Activated naive CD8-positive, alpha-beta T cell treated with anti-CD3 and anti-CD28 coated beads, Interleukin-2, amount 10 ng/mL, durations not matched to agents 7 days and 5 days (primary cell): ENCODE measurements around the gene ZBTB49. TPM values are rescaled to one million over a fixed set of nuclear protein-coding genes. Genes with fewer than 3 reads are reported as not detected.
"Not testable (repeated sequence)": the region's sequence is repeated elsewhere in the genome, so short reads cannot be mapped to it uniquely, and the experiment has no call there.

ENCODE experiments used
- ATAC-seq: fragments of 150-1000 bp; cut with Tn5 transposase; one replicate; pipeline ENCODE4 v1.10.0; 2021; ENCODE audit warnings: low read depth, moderate library complexity
- POLR2A ChIA-PET: fragments of 350-600 bp; sonication (Branson Sonifier 250); formaldehyde crosslinking; loops from one replicate; lab custom pipeline; 2021; ENCODE audit warnings: antibody characterized with exemption; lab: Charles Lee
- DNase-seq: peaks from one replicate; pipeline ENCODE4 v3.0.0; 2021
- H3K27ac Mint-ChIP-seq: one replicate; pipeline ENCODE4 v1.8.0; 2022; ENCODE audit warnings: mild to moderate bottlenecking, mixed read lengths
- H3K27me3 Mint-ChIP-seq: one replicate; pipeline ENCODE4 v1.8.0; 2022; ENCODE audit warnings: mild to moderate bottlenecking, moderate library complexity, mixed read lengths
- H3K36me3 Mint-ChIP-seq: one replicate; pipeline ENCODE4 v1.8.0; 2021; ENCODE audit warnings: mild to moderate bottlenecking, mixed read lengths
- H3K4me1 Mint-ChIP-seq: one replicate; pipeline ENCODE4 v1.8.0; 2021; ENCODE audit warnings: mixed read lengths
- H3K4me3 Mint-ChIP-seq: one replicate; pipeline ENCODE4 v1.8.0; 2022; ENCODE audit warnings: mild to moderate bottlenecking, moderate library complexity, mixed read lengths
- H3K9me3 Mint-ChIP-seq: one replicate; pipeline ENCODE4 v1.8.0; 2021; ENCODE audit warnings: mixed read lengths
- total RNA-seq, 2 experiments: library from RNA; stranded (reverse); gene quantifications; one replicate each; pipeline ENCODE4 v1.2.3, GENCODE V29; 2021

Gene ZBTB49
- total RNA-seq: 10 to 100 TPM in 1 of 2 experiments, 1 to 10 TPM in 1; 9.7 to 13.0 TPM

DNA sequence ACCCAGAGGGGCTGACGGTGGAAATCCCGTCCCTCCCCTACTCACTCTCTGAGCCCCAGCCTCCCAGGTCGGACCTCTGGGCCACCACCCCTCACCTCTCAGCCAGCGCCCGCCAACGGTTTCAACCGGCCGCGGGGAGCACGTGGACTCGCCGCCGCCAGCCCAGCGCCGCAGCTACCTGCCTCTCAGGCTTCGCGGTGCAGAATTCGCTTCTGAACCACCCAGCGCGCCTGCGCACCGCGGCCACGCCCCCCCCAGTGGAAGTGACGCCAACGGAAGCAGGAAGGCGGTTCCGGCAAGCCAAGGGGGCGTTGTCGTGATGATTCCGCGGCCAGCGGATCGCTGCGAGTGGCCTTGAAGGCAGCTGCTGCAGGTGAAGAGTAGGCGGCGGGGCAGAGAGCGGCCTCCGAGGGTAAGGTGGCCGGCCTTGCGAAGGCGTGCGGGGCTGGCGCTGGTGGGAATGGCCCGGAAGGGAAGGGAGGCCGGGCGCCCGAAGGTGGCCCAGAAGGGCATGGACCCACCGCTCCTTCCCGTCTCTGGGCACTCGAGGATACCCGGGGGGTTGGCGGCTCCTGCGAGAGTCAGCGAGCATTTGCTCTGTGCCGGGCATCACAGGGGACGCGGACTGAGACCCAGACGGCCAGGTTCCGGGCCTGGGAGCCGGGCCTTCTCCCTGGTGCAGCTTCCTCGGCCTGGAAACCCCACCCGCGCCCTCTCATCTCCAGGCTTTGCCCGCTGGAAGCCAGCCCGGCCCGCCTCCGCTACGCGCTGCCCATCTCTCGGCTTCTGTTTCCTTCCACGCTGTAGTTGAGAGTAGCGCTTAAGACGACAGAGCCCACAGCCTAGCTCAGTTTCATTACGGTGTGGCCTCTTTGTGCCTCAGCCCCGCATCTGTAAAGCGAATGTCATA is at the start of gene ZBTB49, which contains the start of gene LYAR:
Gene ZBTB49 (plus strand): TSS at position 311 of the 910 bp plus-strand sequence. CDS start 9,695 bp downstream, outside the sequence.
Gene LYAR (minus strand): TSS at position 214 of the 910 bp plus-strand sequence. CDS start 6,412 bp downstream, outside the sequence.
- POLR2A ChIA-PET: interaction anchor here (0.7 to 1.6 kb wide), 2 partner anchors 9 to 42 kb away, joined by 3 to 9 read pairs; partner anchors contain the start of gene TMEM128
- ATAC-seq (peak; percentile 91), DNase-seq (peak; percentile 98)
- H3K27me3 Mint-ChIP-seq: no peaks in the 10 kb centered on the region
- peaks cover 25% of the 10 kb centered on the region for H3K4me1 Mint-ChIP-seq
- peak within 1 kb of the TSS; percentile 91 for H3K27ac Mint-ChIP-seq
- H3K36me3 Mint-ChIP-seq: peaks cover 13% of the 10 kb centered on the region
- H3K4me3 Mint-ChIP-seq: peak within 1 kb of the TSS; percentile 97
- H3K9me3 Mint-ChIP-seq: no peaks in the 10 kb centered on the region

- POLR2A ChIA-PET: no interaction called here
- ATAC-seq: no peak
- peaks cover 18% of the 10 kb centered on the region for H3K36me3 Mint-ChIP-seq
- H3K27ac Mint-ChIP-seq: no peak overlapping the region
- DNase-seq: no peak
- no peaks in the 10 kb centered on the region for H3K27me3 Mint-ChIP-seq
- H3K4me1 Mint-ChIP-seq: peaks cover 24% of the 10 kb centered on the region
- H3K9me3 Mint-ChIP-seq: no peaks in the 10 kb centered on the region
- H3K4me3 Mint-ChIP-seq: no peak overlapping the region
These were observed 44.9 kb upstream of the ZBTB49 start for GRCh38 chr4:4245172-4245571.

DNA sequence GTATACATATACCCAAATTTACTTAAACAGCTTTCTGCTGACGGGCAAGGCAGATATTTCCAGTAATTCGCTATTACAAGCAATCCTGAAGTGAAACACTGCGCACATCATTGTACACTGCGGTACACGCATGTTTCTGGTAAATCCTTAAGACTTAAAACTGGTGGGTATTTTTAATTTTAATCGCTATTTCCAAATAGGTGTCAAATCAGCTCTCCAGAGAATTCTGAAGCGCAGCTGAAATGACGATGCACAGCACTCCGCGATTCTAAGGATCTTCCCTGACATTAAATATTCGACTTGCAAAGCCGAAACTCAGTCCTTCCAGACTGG is 42.4 kb upstream of the ZBTB49 start:
- ATAC-seq: peak; percentile 11
- peaks cover 24% of the 10 kb centered on the region for H3K4me1 Mint-ChIP-seq
- H3K27me3 Mint-ChIP-seq: peaks cover 7% of the 10 kb centered on the region
- peak overlapping the region; percentile 92 for H3K4me3 Mint-ChIP-seq
- H3K27ac Mint-ChIP-seq: peak overlapping the region; percentile 94
- no peaks in the 10 kb centered on the region for H3K9me3 Mint-ChIP-seq
- no peak for DNase-seq
- peaks cover 12% of the 10 kb centered on the region for H3K36me3 Mint-ChIP-seq
- POLR2A ChIA-PET: interaction anchor here (0.7 to 1.9 kb wide), 13 partner anchors 9 to 294 kb away, joined by 3 to 9 read pairs (median 4); partner anchors contain the start of genes LYAR, STX18 and ZBTB49

GRCh38 chr4:4248029-4248884 is 41.8 kb upstream of the ZBTB49 start, which contains the start of gene TMEM128:
TSS of gene TMEM128 (minus strand) at chr4:4248223. CDS start at chr4:4248202, 21 bp downstream.
- Mint-ChIP-seq H3K36me3 (peaks cover 12% of the 10 kb centered on the region), H3K4me1 (peaks cover 24% of the 10 kb centered on the region), H3K4me3 (peak within 1 kb of the TSS; percentile 92), H3K9me3 (no peaks in the 10 kb centered on the region), H3K27me3 (peaks cover 9% of the 10 kb centered on the region), H3K27ac (peak within 1 kb of the TSS; percentile 94)
- POLR2A ChIA-PET: interaction anchor here (0.7 to 1.9 kb wide), 14 partner anchors 8 to 294 kb away, joined by 3 to 9 read pairs (median 4); partner anchors contain the start of genes LYAR, STX18 and ZBTB49
- DNase-seq (peak; percentile 90), ATAC-seq (peak; percentile 93)

DNA sequence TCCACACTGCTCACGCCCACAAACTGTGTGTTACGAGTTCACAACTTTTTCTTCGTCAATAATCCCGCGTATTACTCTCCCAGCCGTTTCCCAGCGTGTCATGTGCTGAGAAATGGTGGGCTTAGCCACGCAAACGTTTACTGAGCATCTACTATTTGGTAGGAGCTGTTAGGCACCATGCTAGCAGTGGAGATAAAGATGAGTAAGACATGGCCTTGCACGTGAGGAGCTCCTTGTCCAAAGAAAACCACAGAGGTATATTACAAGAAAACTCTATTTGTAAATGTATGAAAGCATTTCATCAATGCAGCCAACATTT is 41.2 kb upstream of the ZBTB49 start:
- peaks cover 9% of the 10 kb centered on the region for H3K27me3 Mint-ChIP-seq
- peaks cover 8% of the 10 kb centered on the region for H3K36me3 Mint-ChIP-seq
- POLR2A ChIA-PET: interaction anchor here (0.6 to 1.9 kb wide), 7 partner anchors 11 to 293 kb away, joined by 3 to 9 read pairs (median 5); partner anchors contain the start of genes LYAR, STX18 and ZBTB49
- no peaks in the 10 kb centered on the region for H3K9me3 Mint-ChIP-seq
- H3K4me1 Mint-ChIP-seq: peaks cover 24% of the 10 kb centered on the region
- peak overlapping the region; percentile 92 for H3K4me3 Mint-ChIP-seq
- no peak for ATAC-seq
- no peak for DNase-seq
- peak overlapping the region; percentile 94 for H3K27ac Mint-ChIP-seq

- Mint-ChIP-seq H3K4me3 (peak overlapping the region; percentile 92), H3K4me1 (peaks cover 24% of the 10 kb centered on the region)
- H3K36me3 Mint-ChIP-seq, DNase-seq, H3K9me3 Mint-ChIP-seq, H3K27me3 Mint-ChIP-seq, ATAC-seq, H3K27ac Mint-ChIP-seq: not testable (repeated sequence)
- POLR2A ChIA-PET: interaction anchor here (0.6 to 1.7 kb wide), 2 partner anchors 41 to 293 kb away, joined by 3 to 9 read pairs; partner anchors contain the start of genes LYAR, STX18 and ZBTB49
These were observed 40.7 kb upstream of the ZBTB49 start for GRCh38 chr4:4249342-4249741.

- ATAC-seq (no peak), DNase-seq (no peak)
- Mint-ChIP-seq H3K27me3 (peaks cover 9% of the 10 kb centered on the region), H3K4me3 (no peak overlapping the region), H3K36me3 (peaks cover 8% of the 10 kb centered on the region), H3K9me3 (no peaks in the 10 kb centered on the region), H3K4me1 (peaks cover 23% of the 10 kb centered on the region), H3K27ac (no peak overlapping the region)
- POLR2A ChIA-PET: no interaction called here
These were observed 40.2 kb upstream of the ZBTB49 start for GRCh38 chr4:4249866-4250265.

DNA sequence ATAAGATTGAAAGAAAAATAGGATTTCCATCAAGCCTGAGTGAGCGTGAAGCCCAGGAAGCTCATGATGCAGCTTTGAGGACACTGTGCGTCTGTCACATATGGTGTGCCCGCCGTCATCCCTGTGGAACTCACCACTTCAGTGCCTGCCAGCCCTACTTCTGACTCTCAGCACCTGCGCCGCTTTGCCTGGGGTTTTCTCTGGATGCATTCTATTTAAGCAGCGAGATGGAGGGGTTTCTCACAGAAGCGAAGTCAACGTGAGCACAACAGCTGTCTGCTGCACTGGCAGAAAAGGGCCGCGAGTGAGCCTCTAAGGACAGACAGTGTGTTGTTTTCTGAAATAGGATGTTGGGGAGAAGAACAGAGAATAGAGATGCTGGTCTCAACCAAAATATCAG is 35.9 kb upstream of the ZBTB49 start:
- no peak overlapping the region for H3K27ac Mint-ChIP-seq
- ATAC-seq (no peak), DNase-seq (no peak)
- no peaks in the 10 kb centered on the region for H3K9me3 Mint-ChIP-seq
- POLR2A ChIA-PET: no interaction called here
- H3K27me3 Mint-ChIP-seq: peaks cover 11% of the 10 kb centered on the region
- no peaks in the 10 kb centered on the region for H3K36me3 Mint-ChIP-seq
- H3K4me1 Mint-ChIP-seq: peaks cover 2% of the 10 kb centered on the region
- H3K4me3 Mint-ChIP-seq: no peak overlapping the region

- POLR2A ChIA-PET: no interaction called here
- H3K9me3 Mint-ChIP-seq: no peaks in the 10 kb centered on the region
- peaks cover 11% of the 10 kb centered on the region for H3K27me3 Mint-ChIP-seq
- DNase-seq (no peak), ATAC-seq (no peak)
- no peaks in the 10 kb centered on the region for H3K36me3 Mint-ChIP-seq
- H3K4me1 Mint-ChIP-seq: no peaks in the 10 kb centered on the region
- no peak overlapping the region for H3K4me3 Mint-ChIP-seq
- no peak overlapping the region for H3K27ac Mint-ChIP-seq
These were observed 35.4 kb upstream of the ZBTB49 start for GRCh38 chr4:4254666-4255065.

DNA sequence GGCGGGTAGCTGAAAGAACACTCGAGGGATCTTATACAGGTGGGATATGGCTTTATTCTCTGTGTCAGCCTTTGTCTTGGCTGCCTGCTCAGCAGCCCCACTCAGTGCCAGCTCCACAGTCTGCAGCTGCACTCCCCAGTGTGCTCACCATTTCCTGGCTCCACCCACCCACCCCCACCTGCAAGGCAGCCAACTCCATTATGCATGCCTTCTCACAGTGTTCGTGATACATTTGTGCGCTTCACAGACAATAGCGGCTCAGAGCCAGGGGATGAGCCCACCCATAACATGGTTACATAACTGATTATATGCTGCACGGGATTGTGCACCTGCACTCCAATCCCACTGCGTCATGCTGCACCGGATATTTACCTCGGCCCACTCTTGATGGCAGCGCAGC is 33.3 kb upstream of the ZBTB49 start:
- Mint-ChIP-seq H3K27ac (no peak overlapping the region), H3K4me1 (peaks cover 2% of the 10 kb centered on the region), H3K36me3 (no peaks in the 10 kb centered on the region), H3K4me3 (no peak overlapping the region), H3K9me3 (no peaks in the 10 kb centered on the region), H3K27me3 (peaks cover 7% of the 10 kb centered on the region)
- POLR2A ChIA-PET: interaction anchor here (1.3 kb wide), 1 partner anchor 9 kb away, joined by 4 read pairs; the partner anchor contains the start of gene TMEM128
- ATAC-seq (no peak), DNase-seq (no peak)

- H3K4me3 Mint-ChIP-seq, H3K27me3 Mint-ChIP-seq, DNase-seq, H3K36me3 Mint-ChIP-seq, ATAC-seq, H3K27ac Mint-ChIP-seq, H3K9me3 Mint-ChIP-seq, POLR2A ChIA-PET, H3K4me1 Mint-ChIP-seq: not testable (repeated sequence)
These were observed 32.3 kb upstream of the ZBTB49 start for GRCh38 chr4:4257705-4258104.

- Mint-ChIP-seq H3K27ac (no peak overlapping the region), H3K9me3 (no peaks in the 10 kb centered on the region), H3K4me3 (no peak overlapping the region), H3K36me3 (no peaks in the 10 kb centered on the region), H3K27me3 (peaks cover 8% of the 10 kb centered on the region), H3K4me1 (peaks cover 2% of the 10 kb centered on the region)
- DNase-seq: no peak
- no peak for ATAC-seq
- POLR2A ChIA-PET: interaction anchor here (1.0 to 2.2 kb wide), 3 partner anchors 9 to 83 kb away, joined by 3 to 8 read pairs (median 3); partner anchors contain the start of gene TMEM128
These were observed 30.5 kb upstream of the ZBTB49 start for GRCh38 chr4:4259484-4260100.
